Measurements from ENCODE around the gene KNDC1. TPM values are rescaled to one million over a fixed set of nuclear protein-coding genes. Genes with fewer than 3 reads are reported as not detected.

Gene KNDC1
- total and polyA plus RNA-seq, 8 donors = 2.5 to 10.4 (median 4.0) TPM

GRCh38 chr10:133191651-133192050 lies 31.6 kb downstream of the KNDC1 start:
- no peaks in the 10 kb centered on the region for H3K9me3 ChIP-seq
- no peaks in the 10 kb centered on the region for H3K36me3 ChIP-seq
- no peak for ATAC-seq
- TF ChIP-seq CTCF (IDR thresholded peaks at IDR 0.05) = no peak
- peaks cover 0 to 21% of the 10 kb centered on the region in 2 donors for H3K27me3 ChIP-seq
- H3K4me1 ChIP-seq = no peaks in the 10 kb centered on the region
- intact Hi-C loops (cut with DNase I) = no loop called here
- DNase-seq = peak in 1 of 4 donors; percentile 54
- H3K27ac ChIP-seq = no peak overlapping the region
- H3K4me3 ChIP-seq = no peak overlapping the region

GRCh38 chr10:133194151-133194550 lies 34.1 kb downstream of the KNDC1 start:
- DNase-seq = no peak
- Histone ChIP-seq H3K27me3 (peaks cover 0 to 17% of the 10 kb centered on the region in 2 donors), H3K27ac (no peak overlapping the region), H3K4me3 (no peak overlapping the region), H3K36me3 (no peaks in the 10 kb centered on the region), H3K4me1 (no peaks in the 10 kb centered on the region), H3K9me3 (no peaks in the 10 kb centered on the region)
- no peak for ATAC-seq
- intact Hi-C loops (cut with DNase I) = no loop called here
- no peak for TF ChIP-seq CTCF (IDR thresholded peaks at IDR 0.05)

GRCh38 chr10:133195096-133195495 lies 35.1 kb downstream of the KNDC1 start:
- DNase-seq = peak in 1 of 4 donors; percentile 43
- Histone ChIP-seq H3K27ac (no peak overlapping the region), H3K36me3 (no peaks in the 10 kb centered on the region), H3K27me3 (peaks cover 0 to 15% of the 10 kb centered on the region in 2 donors), H3K4me3 (no peak overlapping the region), H3K9me3 (no peaks in the 10 kb centered on the region), H3K4me1 (no peaks in the 10 kb centered on the region)
- TF ChIP-seq CTCF (IDR thresholded peaks at IDR 0.05) = no peak
- intact Hi-C loops (cut with DNase I) = no loop called here
- no peak for ATAC-seq

- no peaks in the 10 kb centered on the region for H3K9me3 ChIP-seq
- DNase-seq = peak in 1 of 4 donors; percentile 77
- no peaks in the 10 kb centered on the region for H3K4me1 ChIP-seq
- intact Hi-C loops (cut with DNase I) = no loop called here
- no peak overlapping the region for H3K27ac ChIP-seq
- peaks cover 0 to 20% of the 10 kb centered on the region in 2 donors for H3K27me3 ChIP-seq
- ATAC-seq = no peak
- no peak for TF ChIP-seq CTCF (IDR thresholded peaks at IDR 0.05)
- H3K36me3 ChIP-seq = no peaks in the 10 kb centered on the region
- H3K4me3 ChIP-seq = no peak overlapping the region
Measured at GRCh38 chr10:133195611-133196010, 35.6 kb downstream of the KNDC1 start.

GRCh38 chr10:133196221-133196915 lies 36.3 kb downstream of the KNDC1 start:
- Histone ChIP-seq H3K4me3 (no peak overlapping the region), H3K4me1 (no peaks in the 10 kb centered on the region), H3K27ac (no peak overlapping the region), H3K27me3 (peaks cover 0 to 23% of the 10 kb centered on the region in 2 donors), H3K9me3 (no peaks in the 10 kb centered on the region), H3K36me3 (no peaks in the 10 kb centered on the region)
- ATAC-seq = no peak
- DNase-seq = peak in 1 of 4 donors; percentile 60
- intact Hi-C loops (cut with DNase I) = no loop called here
- TF ChIP-seq CTCF (IDR thresholded peaks at IDR 0.05) = no peak

All from left lung (tissue), 10 donors.